ENCODE results near the gene DLGAP4. TPM values are rescaled to one million over a fixed set of nuclear protein-coding genes. Genes with fewer than 3 reads are reported as not detected.

DLGAP4 gene
- total RNA-seq, 2 experiments from 2014 or later: 19.9 to 23.6 TPM

- Mint-ChIP-seq H3K27me3 (ENCODE audit: low read depth) (peaks cover 33% of the 10 kb centered on the region), H3K9me3 (ENCODE audit: insufficient read depth) (no peaks in the 10 kb centered on the region), H3K4me1 (ENCODE audit: low read depth) (no peaks in the 10 kb centered on the region), H3K36me3 (ENCODE audit: low read depth) (no peaks in the 10 kb centered on the region), H3K4me3 (no peak overlapping the region), H3K27ac (no peak overlapping the region)
- POLR2A ChIA-PET: no interaction called here
- CTCF ChIA-PET: no interaction called here
- DNase-seq (no peak), ATAC-seq (no peak)
These were observed 27.7 kb downstream of the DLGAP4 start for GRCh38 chr20:36333841-36334240.

- no peaks in the 10 kb centered on the region for H3K4me1 Mint-ChIP-seq (ENCODE audit: low read depth)
- ChIA-PET CTCF (no interaction called here), POLR2A (no interaction called here)
- H3K36me3 Mint-ChIP-seq (ENCODE audit: low read depth): no peaks in the 10 kb centered on the region
- no peak overlapping the region for H3K4me3 Mint-ChIP-seq
- no peak overlapping the region for H3K27ac Mint-ChIP-seq
- H3K9me3 Mint-ChIP-seq (ENCODE audit: insufficient read depth): no peaks in the 10 kb centered on the region
- DNase-seq: no peak
- peaks cover 33% of the 10 kb centered on the region for H3K27me3 Mint-ChIP-seq (ENCODE audit: low read depth)
- ATAC-seq: no peak
These were observed 28.4 kb downstream of the DLGAP4 start for GRCh38 chr20:36334281-36335205.

GRCh38 chr20:36335206-36335870 is 29.2 kb downstream of the DLGAP4 start:
- Mint-ChIP-seq H3K27me3 (ENCODE audit: low read depth) (peaks cover 33% of the 10 kb centered on the region), H3K4me1 (ENCODE audit: low read depth) (no peaks in the 10 kb centered on the region), H3K4me3 (no peak overlapping the region), H3K9me3 (ENCODE audit: insufficient read depth) (no peaks in the 10 kb centered on the region), H3K36me3 (ENCODE audit: low read depth) (no peaks in the 10 kb centered on the region), H3K27ac (no peak overlapping the region)
- ChIA-PET CTCF (no interaction called here), POLR2A (no interaction called here)
- ATAC-seq (no peak), DNase-seq (no peak)

- ChIA-PET CTCF (no interaction called here), POLR2A (no interaction called here)
- no peak overlapping the region for H3K27ac Mint-ChIP-seq
- H3K27me3 Mint-ChIP-seq (ENCODE audit: low read depth): peaks cover 33% of the 10 kb centered on the region
- no peaks in the 10 kb centered on the region for H3K36me3 Mint-ChIP-seq (ENCODE audit: low read depth)
- ATAC-seq: no peak
- H3K4me1 Mint-ChIP-seq (ENCODE audit: low read depth): no peaks in the 10 kb centered on the region
- H3K4me3 Mint-ChIP-seq: no peak overlapping the region
- DNase-seq: no peak
- H3K9me3 Mint-ChIP-seq (ENCODE audit: insufficient read depth): no peaks in the 10 kb centered on the region
These were observed 30.1 kb downstream of the DLGAP4 start for GRCh38 chr20:36336204-36336603.

- Mint-ChIP-seq H3K27ac (no peak overlapping the region), H3K27me3 (ENCODE audit: low read depth) (peaks cover 27% of the 10 kb centered on the region), H3K4me1 (ENCODE audit: low read depth) (no peaks in the 10 kb centered on the region), H3K9me3 (ENCODE audit: insufficient read depth) (no peaks in the 10 kb centered on the region), H3K4me3 (no peak overlapping the region), H3K36me3 (ENCODE audit: low read depth) (no peaks in the 10 kb centered on the region)
- ATAC-seq (no peak), DNase-seq (no peak)
- ChIA-PET POLR2A (no interaction called here), CTCF (no interaction called here)
These were observed 31.0 kb downstream of the DLGAP4 start for GRCh38 chr20:36336954-36337704.

GRCh38 chr20:36337886-36338285 is 31.7 kb downstream of the DLGAP4 start:
- H3K4me3 Mint-ChIP-seq: no peak overlapping the region
- peaks cover 24% of the 10 kb centered on the region for H3K27me3 Mint-ChIP-seq (ENCODE audit: low read depth)
- no peaks in the 10 kb centered on the region for H3K36me3 Mint-ChIP-seq (ENCODE audit: low read depth)
- no peaks in the 10 kb centered on the region for H3K4me1 Mint-ChIP-seq (ENCODE audit: low read depth)
- DNase-seq: no peak
- no peak overlapping the region for H3K27ac Mint-ChIP-seq
- no peak for ATAC-seq
- POLR2A ChIA-PET: no interaction called here
- CTCF ChIA-PET: no interaction called here
- H3K9me3 Mint-ChIP-seq (ENCODE audit: insufficient read depth): no peaks in the 10 kb centered on the region

- DNase-seq: no peak
- no peak overlapping the region for H3K4me3 Mint-ChIP-seq
- ATAC-seq: no peak
- CTCF ChIA-PET: no interaction called here
- H3K27ac Mint-ChIP-seq: no peak overlapping the region
- H3K36me3 Mint-ChIP-seq (ENCODE audit: low read depth): no peaks in the 10 kb centered on the region
- H3K4me1 Mint-ChIP-seq (ENCODE audit: low read depth): no peaks in the 10 kb centered on the region
- POLR2A ChIA-PET: no interaction called here
- H3K27me3 Mint-ChIP-seq (ENCODE audit: low read depth): peaks cover 12% of the 10 kb centered on the region
- H3K9me3 Mint-ChIP-seq (ENCODE audit: insufficient read depth): no peaks in the 10 kb centered on the region
These were observed 33.8 kb downstream of the DLGAP4 start for GRCh38 chr20:36339646-36340592.

- H3K27ac Mint-ChIP-seq: no peak overlapping the region
- H3K4me1 Mint-ChIP-seq (ENCODE audit: low read depth): no peaks in the 10 kb centered on the region
- no peaks in the 10 kb centered on the region for H3K36me3 Mint-ChIP-seq (ENCODE audit: low read depth)
- no peak overlapping the region for H3K4me3 Mint-ChIP-seq
- ChIA-PET CTCF (no interaction called here), POLR2A (no interaction called here)
- no peak for DNase-seq
- H3K9me3 Mint-ChIP-seq (ENCODE audit: insufficient read depth): no peaks in the 10 kb centered on the region
- H3K27me3 Mint-ChIP-seq (ENCODE audit: low read depth): peaks cover 8% of the 10 kb centered on the region
- ATAC-seq: no peak
These were observed 34.5 kb downstream of the DLGAP4 start for GRCh38 chr20:36340593-36340990.

- Mint-ChIP-seq H3K36me3 (ENCODE audit: low read depth) (no peaks in the 10 kb centered on the region), H3K27ac (no peak overlapping the region), H3K4me3 (no peak overlapping the region), H3K27me3 (ENCODE audit: low read depth) (peaks cover 2% of the 10 kb centered on the region), H3K9me3 (ENCODE audit: insufficient read depth) (no peaks in the 10 kb centered on the region), H3K4me1 (ENCODE audit: low read depth) (no peaks in the 10 kb centered on the region)
- ChIA-PET CTCF (no interaction called here), POLR2A (no interaction called here)
- no peak for DNase-seq
- no peak for ATAC-seq
These were observed 35.3 kb downstream of the DLGAP4 start for GRCh38 chr20:36341331-36342020.

GRCh38 chr20:36342331-36343120 is 36.4 kb downstream of the DLGAP4 start:
- CTCF ChIA-PET: no interaction called here

More at GRCh38 chr20:36342331-36343120, 36.4 kb downstream of the DLGAP4 start:
- ATAC-seq (no peak), DNase-seq (no peak)
- Mint-ChIP-seq H3K36me3 (ENCODE audit: low read depth) (no peaks in the 10 kb centered on the region), H3K4me1 (ENCODE audit: low read depth) (no peaks in the 10 kb centered on the region), H3K27me3 (ENCODE audit: low read depth) (no peaks in the 10 kb centered on the region), H3K9me3 (ENCODE audit: insufficient read depth) (no peaks in the 10 kb centered on the region), H3K27ac (no peak overlapping the region), H3K4me3 (no peak overlapping the region)
- POLR2A ChIA-PET: no interaction called here

Measured in activated CD8-positive, alpha-beta T cell treated with anti-CD3 and anti-CD28 coated beads, Interleukin-2, amount 10 ng/mL, durations not matched to agents 7 days and 5 days (primary cell).